ENCODE measurements around the gene MRPL12.

Gene MRPL12

DNA sequence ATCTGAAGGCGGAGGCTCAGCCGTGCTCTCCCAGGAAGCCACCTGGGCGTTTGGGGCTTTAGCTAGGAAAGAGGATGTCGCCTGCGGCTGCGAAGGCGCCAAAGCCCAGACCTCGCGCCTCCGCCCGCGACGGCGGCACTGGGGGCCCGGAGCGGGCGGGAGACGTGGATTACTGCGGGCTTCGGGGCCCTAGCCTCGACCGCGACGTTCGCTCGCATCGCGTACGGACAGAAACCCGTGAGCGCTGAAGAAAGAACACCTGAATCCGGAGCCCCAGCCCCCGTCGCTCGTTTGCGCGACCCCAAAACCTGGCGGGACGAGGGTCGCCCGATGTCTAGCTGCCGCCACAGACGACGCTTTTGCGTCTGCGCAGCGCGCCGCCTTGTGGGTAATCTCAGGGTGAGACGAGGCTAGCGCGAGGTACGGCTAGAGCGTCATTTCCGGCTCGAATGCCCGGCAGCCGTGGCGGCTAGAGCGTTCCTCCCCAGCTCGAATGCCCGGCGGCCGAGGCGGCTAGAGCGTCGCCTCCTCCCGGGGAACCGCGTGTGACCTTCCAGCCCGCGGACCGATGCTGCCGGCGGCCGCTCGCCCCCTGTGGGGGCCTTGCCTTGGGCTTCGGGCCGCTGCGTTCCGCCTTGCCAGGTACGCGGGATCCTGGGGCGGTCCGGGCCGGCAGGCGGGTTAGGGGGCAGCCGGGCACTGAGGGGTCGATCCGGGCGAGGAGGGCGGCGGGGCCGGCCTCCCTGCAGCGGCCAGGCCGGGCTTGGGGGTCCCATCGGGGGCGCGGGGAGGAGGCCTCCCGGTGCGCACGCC lies at the start of gene MRPL12:
MRPL12 (plus strand) TSS at position 434 of the 813 bp plus-strand sequence; CDS start at position 569, 135 bp downstream.
- peak; percentile 88 for DNase-seq

DNA sequence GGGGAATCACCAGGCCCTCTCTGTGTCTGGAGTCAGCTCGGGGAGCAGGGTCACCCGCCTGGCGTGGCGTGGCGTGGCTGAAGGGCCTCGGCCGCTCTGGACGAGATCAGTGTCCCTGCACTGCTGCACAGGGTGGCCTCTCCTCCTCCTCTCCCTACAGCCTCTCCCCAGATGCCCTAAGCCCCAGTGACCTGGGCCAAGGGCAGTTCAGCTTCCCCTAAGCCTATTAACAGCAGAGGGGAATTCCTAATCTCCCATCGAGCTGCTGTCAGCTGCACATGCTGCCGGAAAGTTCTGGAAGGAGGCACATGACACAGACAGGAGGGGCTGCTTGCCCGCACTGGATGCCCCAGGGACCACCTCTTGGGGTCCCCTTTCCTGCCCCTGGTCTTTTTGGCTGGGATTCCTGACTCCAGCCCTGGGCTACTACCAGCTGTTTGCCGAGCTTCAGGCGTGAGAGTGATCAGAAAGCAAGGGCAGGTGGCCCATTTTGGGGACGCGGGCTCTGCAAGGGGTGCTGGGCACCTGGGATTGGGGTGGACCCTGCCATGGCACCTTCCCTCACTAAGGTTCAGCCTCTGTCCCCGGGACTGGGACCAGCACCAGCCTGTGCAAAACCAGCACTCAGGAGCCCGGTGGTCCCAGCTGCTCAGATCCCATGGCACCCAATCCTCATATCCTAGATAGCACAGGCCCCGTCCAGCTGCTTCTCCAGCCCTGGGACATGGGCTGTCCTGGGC lies 47.6 kb upstream of the MRPL12 start:
- no peak for DNase-seq

DNA sequence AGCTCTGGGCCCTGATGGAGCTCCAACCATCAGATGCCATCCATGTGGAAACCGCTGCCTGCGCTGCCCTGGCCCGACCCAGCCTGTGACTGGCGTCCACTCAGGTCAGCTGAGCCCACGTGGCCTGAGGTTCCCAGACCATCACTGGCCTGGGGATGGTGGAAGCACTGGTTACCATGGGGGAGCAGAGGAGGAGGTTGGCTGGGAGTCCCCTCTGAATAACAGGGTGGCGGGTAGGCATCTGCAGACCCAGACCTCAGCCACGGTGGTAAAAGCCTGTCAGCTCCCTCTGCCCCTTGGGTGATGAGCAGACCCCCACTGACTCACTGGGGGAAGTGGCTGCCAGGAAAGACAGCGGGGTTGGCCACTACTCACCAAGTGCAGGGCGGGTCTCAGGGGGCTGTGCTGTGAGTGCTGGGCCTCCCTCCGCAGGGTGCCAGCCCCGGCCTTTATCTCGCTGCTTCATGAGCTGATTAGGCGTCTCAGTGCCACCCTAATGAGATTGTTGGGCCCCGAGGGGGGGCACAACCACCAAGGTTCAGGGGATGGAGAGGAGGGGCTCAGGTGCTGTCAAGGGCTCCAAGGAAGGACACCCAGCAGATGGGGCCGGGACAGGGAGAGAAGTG lies 46.9 kb upstream of the MRPL12 start, which contains the start of gene PDE6G:
PDE6G (minus strand) TSS at position 425 of the 626 bp plus-strand sequence. CDS start 3,237 bp downstream, outside the sequence.
- no peak for DNase-seq

DNA sequence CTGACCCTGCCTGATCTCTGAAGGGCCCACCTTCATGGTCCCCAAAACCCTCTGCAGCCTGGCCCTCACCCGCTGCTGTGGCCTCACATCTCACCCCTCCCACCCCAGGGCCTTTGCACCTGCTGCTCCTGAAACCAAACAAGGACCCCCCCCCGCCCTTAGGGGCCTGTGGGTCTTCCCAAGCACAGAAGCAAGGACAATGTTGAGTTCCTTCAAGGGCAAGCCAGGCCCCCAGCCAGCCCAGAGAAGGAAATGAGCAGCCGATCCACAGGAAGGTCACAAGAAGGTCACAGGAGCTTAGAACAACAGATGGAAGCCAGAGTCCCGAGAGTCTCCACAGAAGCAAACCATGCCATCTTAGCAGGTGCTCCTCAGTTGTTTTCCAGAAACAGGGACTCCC lies 46.3 kb upstream of the MRPL12 start:
- DNase-seq = no peak

DNA sequence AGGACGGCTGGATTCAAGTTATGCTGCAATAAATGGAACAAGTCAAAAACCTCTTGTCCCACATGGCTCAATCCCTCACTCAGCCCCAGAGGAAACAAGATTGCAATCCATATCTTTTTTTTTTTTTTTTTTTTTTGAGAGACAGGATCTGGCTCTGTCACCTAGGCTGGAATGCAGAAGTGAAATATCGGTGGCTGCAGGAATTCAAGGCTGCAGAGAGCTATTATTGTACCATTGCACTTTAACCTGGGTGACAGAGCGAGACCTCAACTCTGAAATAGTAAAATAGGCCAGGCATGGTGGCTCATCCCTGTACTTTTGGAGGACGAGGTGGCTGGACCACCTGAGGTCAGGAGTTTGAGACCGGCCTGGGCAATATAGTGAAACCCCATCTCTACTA lies 44.1 kb upstream of the MRPL12 start:
- no peak for DNase-seq

DNA sequence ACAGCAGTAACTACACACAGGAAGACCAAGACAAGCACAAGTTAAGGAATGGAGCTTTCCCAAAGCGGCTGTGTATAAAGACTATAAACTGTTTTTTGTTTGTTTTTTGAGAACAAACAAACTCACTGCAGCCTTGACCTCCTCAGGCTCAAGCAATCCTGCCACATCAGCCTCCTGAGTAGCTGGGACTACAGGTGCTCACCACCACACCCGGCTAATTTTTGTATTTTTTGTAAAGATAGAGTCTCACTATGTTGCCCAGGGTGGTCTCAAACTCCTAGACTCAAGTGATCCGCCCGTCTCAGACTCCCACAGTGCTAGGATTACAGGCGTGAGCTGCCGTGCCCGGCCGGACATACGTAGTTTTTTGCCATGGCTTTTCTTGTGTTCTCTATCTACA lies 42.7 kb upstream of the MRPL12 start:
- no peak for DNase-seq

DNA sequence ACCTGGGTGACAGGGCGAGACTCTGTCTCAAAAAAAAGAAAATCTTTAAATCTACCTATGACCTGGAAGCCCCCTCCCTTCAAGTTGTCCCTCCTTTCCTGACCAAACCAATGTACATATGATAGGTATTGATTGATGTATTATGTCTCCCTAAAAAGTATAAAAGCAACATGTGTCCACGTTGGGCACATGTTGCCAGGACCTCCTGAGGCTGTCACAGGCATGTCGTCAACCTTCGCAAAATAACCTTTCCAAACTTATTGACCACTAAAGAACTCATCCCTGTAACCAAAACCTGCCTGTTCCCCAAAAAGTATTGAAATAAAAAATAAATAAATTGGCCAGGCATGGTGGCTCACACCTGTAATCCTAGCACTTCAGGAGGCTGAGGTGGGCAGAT lies 41.2 kb upstream of the MRPL12 start:
- DNase-seq = no peak

DNA sequence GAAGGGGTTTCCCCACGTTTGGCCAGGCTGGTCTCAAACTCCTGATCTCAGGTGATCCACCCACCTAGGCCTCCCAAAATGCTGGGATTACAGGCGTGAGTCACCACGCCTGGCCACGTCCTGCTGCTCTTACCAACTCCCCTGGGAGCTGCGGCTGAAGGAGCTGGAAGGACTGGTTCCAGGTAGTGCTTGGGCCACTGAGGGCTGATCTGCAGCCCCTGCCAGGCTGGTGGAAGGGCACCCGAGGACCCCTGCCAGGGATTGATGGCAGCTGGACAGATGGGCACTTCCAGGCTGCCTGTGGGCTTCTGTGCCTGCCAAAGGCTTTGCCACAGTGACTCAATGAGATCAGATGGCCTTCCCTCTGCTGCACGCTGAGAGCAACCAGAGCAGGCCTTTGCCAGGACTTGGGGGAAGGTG lies 39.1 kb upstream of the MRPL12 start:
- no peak for DNase-seq

DNA sequence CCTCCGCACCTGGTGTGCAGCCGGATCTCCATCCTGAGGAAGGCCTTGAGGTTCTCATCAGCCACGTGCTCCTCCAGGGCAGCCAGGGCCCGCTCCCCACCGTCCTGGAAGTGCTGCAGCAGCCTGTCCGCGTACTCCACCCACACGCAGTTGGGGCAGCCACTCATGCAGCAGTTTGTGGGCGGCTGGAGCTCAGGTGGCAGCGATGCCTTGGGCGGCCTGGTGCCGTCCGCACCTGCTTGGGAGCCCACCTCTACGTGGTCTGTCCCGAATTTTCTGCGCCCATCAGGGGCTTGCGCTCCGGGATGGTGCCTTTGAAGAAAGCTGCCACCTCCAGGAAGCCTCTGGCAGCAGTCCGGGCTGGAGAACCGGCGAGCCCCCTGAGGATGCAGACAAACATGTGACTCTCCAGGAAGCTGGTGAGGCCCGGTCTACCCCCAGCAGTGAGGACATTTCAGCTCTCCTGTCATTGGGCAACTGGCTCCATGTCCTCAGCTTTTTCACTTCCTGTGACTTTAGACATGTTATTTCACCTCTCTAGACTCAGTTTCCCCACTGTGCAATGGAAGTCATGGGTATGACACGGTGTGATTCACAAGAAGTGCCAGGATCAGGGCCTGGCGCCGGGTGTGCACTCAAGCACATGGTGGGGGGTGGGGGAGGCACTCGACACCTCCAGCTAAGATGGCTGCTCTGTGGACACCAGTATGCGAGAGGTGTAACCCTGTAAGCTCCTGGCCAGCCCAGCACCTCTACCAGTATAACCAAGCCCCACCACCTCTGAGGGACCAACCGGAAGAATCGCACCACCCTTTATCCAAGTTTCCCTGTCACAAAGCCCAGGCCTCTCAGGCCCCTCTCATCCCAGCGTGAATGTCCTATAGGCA lies 37.7 kb upstream of the MRPL12 start:
- DNase-seq = peak; percentile 75

DNA sequence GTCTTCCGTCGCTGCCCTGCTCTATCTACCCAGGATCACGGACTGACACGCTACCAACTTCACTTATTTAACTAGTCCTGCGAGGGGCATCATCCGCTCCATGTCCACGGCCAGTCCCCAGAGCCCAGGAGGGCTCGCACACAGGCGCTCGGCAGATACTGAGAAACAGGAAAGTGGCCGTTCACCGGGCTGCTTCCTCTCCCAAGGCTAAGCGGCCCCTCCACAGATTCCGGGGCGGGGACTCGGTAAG lies 37.1 kb upstream of the MRPL12 start:
- peak; percentile 39 for DNase-seq

DNA sequence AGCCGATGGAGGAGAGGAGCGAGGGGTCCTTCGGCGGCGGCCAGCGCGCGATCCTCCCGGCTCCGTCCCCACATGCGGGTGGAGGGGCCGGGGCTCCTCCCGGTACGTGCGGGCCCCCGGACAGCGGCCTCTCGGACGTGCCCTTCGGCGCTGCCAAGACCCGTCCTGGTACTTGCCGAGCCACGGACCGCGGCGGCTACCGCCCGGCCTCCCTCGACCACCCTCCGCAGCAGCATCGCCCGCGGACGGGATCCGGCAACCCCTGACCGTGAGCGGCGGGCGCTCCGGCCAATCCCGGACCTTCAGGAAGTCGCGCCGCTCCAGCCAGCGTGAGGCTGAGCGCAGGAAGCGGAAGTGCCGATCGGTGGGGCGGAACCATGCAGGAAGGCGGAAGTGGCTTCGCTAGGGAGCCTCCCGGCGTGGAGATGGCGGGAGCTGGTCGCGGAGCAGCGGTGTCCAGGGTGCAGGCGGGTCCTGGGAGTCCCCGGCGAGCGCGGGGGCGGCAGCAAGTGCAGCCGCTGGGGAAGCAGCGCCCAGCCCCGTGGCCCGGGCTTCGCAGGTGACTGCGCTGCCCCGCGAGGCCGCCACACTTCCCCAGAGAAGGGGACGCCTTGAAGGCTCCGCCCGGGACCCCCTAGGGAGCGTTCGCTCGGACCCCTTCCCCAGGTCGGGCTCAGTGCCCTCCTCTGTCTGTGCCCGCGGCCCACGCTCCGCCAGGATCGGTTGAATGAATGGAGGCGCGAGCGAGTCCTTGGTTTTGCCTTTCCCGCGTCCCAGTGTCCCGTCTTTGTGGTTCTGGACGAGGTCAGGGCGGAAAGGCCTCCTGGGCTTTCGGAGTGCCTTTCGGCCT lies 36.6 kb upstream of the MRPL12 start, which contains the start of the genes CCDC137 and OXLD1:
CCDC137 (plus strand) TSS at position 396 of the 850 bp plus-strand sequence; CDS start at position 426, 30 bp downstream.
OXLD1 (minus strand) TSS at position 264 of the 850 bp plus-strand sequence; CDS start at position 236, 28 bp downstream.
- DNase-seq = peak; percentile 94

DNA sequence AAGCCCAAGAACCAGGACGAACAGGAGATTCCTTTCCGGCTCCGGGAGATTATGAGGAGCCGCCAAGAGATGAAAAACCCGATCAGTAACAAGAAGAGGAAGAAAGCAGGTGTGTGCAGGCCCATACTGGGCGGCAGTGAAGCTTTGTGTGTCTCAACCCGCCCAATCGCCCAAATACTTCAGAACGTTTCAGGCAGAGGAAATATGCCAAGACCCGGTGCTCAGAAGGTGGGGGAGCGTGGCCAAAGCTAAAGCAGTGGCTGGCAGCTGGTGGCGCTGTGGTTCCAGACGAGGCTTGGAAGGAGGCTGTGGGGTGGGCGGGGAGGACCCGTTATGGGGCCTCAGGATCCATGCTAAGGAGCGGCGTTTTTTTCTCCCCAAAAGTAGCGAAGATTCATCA lies 35.4 kb upstream of the MRPL12 start:
- DNase-seq = no peak

DNA sequence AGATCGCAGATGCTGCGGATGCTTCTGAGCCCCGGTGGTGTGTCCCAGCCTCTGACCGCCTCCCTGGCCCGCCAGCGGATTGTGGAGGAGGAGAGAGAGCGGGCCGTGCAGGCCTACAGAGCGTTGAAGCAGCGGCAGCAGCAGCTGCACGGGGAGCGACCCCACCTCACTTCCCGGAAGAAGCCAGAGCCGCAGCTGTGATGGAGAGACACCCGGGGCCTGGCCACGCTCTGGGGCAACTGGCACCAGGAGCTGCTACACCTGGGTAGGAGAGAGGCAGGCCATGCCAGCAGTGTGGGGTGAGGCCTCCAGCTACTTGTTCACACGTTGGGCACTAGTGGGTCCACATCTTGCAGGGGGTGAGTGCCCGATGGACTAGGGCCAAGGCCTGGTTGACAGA lies 30.7 kb upstream of the MRPL12 start:
- no peak for DNase-seq

DNA sequence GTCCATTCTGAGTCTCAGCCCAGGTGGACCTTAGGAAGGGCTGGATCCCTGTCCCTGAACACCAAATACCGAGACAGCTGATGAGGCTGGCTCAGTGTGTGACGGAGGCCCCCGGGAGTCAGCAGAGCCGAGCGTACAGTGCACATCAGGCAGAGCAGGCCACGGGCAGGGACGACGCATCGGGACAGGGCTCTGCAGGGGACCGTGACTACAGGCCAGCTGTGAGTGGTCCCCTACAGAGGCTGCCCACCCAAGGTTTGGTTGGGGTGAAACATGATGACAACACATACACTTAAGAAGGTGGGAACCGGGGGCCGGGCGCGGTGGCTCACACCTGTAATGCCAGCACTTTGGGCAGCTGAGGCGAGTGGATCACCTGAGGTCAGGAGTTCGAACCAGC lies 30.2 kb upstream of the MRPL12 start:
- DNase-seq = no peak

DNA sequence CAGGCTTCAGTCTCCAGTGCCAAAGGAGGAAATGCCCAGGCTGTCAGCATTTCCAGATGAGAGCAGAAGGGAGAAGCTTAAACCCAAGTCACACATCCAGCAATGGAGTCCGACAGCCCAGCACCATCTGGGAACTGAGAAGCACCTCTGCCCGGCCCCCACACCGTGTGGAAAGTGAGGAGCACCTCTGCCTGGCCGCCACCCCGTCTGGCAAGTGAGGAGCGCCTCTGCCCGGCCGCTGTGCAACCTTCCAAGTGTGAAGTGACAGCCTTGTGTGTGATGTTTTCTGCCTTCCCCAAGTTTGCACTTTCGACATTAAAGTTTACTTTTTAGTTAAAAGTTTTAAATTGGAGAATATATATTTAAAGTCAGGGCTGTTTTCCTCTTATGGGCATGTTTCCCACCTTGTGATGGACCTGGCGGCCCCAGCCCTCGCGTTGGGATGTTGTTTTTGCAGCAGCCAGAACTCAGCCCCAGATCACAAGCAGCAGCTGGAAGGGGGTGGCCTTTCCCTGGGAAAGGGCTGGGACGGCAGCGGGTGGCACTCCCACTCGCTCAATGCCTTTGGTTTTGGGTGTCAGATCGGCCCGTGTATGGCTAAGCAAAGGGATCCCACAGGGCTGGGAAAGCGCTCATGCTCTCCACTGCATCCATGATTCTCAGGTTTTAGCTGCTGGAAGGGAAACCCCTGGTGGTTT lies 29.5 kb upstream of the MRPL12 start:
- no peak for DNase-seq

DNA sequence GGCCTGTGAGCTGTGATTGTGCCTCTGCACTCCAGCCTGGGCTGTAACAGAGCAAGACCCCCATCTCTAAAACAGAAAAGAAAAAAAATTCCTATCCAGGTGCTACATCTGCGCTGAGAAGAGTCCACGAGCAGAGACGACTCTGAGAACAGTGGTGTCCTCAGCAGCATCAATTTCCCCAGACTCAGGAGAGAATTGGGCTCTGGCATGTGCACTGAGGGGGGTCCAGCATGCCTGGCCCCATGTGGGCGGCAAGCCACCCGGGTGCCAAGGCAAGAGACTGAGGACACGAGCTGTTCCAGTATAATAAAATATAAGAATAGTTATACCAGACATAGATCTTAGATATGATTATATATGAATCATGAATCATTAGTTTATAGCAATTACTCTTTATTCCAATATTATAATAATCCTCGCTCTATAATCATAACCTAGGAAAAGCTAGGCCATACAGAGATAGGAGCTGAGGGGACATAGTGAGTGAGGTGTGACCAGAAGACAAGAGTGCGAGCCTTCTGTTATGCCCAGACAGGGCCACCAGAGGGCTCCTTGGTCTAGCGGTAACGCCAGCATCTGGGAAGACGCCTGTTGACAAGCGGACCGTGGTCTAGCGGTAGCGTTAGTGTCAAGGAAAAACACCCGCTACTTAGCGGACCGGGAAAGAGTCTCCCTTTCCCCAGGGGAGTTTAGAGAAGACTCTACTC lies 27.5 kb upstream of the MRPL12 start:
- DNase-seq = peak; percentile 25

DNA sequence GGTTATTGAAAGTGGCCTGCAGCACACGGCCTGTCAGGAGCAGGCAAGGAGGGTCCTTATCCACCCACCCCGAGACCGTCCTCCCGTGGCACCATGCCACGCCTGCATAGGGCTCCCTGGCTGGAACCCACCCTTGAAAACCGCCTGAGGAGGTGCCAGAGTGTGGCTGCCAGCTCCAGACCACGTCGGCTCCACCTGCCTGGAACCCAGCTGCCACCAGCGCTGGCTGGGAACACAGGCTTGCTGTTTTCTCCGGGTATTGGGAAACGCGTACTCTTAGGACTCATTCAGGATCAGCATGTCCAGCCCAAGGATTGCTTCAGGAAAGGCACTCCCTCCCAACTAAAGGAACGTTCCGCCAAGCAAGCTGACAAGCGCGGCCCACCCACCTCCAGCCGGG lies 26.3 kb upstream of the MRPL12 start:
- DNase-seq = no peak

DNA sequence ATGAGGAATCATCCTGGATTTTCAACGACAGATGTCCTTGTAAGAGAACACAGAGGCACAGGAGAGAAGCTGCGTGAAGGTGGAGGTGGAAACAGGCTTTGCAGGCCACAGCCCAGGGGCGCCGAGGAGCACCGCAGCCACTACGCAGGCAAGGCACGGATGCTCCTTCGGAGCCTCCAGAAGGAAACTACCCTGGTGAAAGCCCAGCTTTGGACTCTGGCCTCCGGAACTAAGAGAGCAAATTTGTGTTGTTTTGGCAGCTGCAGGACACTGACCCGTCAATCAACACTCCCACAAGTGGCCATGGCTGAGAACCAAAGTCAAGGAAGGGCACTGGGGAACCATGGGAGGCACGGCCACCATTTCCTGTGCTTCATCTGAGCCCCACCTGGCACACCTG lies 23.0 kb upstream of the MRPL12 start:
- DNase-seq = no peak

DNA sequence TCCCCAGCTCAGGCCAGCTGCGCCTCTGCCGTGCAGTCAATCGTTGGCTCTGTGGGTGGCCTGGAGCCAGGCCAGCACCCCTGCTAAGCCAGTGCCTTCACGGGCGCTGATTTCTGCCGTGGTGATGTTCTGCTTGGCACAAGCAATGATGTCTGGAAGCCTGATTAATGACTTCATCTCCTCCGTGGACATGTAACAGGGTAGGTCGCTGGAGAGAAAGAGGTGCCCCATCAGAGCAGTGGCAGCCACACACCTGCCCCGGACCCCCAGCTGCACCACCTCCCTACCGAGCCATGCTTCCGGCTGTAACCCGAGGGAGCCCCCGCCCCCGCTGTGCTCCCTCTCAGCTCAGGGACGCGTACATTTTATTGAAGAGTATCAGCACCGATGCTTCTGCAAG lies 21.5 kb upstream of the MRPL12 start:
- no peak for DNase-seq

DNA sequence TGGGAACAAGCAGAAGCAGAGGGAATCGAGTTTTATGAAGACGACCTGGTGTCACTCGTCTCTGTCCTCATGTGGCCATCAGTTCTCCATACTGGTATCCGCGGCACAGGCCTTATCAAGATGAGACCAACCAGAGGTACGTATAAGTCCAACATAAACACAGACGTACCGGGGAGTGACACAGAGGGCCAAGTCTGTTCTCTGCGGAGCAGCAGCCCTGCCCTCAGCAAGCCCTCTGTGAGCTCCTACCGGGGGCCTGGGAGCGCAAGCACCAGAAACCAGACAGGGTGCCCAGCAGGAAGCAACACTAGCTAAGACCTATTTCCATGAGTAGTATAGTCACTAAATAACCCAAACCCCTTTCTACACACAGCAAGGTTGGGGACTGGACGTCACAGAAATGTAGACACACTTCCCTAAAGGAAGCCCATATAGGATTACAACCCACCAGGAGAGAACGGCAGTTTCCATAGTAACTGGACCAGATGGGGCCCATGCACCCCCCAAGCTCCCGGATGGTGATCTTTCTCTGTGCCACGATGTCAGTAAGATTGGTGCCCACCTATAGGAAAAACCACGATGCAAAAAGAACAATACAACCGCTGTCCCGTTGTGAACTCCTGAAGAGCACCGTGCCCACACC lies 20.5 kb upstream of the MRPL12 start:
- no peak for DNase-seq
